Stimulated activated CD4-positive, alpha-beta T cell treated with anti-CD3 and anti-CD28 coated beads, Interleukin-4, amount 100 ng/mL, for 1 hour (primary cell): ENCODE results near the gene ZMIZ2.
"Not testable (repeated sequence)": the region's sequence is repeated elsewhere in the genome, so short reads cannot be mapped to it uniquely, and the experiment has no call there.

Experiments used
- DNase-seq: peaks from one replicate; pipeline ENCODE4 v3.0.0-alpha.2; 2020

Gene ZMIZ2

DNA sequence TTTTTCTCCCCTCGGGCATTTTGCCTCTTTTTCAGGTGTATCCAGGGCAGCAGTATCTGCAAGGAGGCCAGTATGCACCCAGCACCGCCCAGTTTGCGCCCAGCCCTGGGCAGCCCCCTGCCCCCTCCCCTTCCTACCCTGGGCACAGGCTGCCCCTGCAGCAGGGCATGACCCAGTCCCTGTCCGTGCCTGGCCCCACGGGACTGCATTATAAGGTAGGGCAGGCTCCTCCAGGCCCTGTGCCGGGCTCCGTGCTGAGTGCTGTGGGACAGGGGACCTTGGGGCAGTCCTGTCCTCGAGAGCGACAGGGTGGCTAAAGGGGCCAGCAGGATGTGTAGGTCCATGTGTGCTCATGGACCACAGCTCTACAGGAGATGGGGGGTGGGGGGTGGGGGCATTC, 10.6 kb downstream of the ZMIZ2 start:
- DNase-seq = no peak

DNA sequence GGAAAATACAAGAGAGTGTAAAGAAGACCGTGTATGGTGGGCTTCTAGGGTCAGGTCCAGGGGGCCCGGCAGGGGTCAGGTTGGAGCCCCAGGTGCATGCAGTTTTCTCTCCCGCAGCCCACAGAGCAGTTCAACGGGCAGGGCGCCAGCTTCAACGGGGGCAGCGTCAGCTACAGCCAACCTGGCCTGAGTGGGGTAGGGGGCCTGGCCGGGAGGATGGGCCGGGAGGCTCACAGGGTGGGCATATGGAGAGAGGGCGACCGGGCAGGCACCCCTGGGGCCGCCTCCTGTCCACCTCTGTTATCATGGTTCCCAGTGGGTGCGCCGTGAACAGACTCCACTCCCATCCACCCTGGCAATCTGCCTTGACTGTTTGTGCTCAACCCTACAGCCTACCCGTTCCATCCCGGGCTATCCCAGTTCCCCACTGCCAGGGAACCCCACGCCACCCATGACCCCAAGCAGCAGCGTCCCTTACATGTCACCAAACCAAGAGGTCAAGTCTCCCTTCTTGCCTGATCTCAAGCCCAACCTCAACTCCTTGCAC, 11.5 kb downstream of the ZMIZ2 start:
- DNase-seq = no peak

DNA sequence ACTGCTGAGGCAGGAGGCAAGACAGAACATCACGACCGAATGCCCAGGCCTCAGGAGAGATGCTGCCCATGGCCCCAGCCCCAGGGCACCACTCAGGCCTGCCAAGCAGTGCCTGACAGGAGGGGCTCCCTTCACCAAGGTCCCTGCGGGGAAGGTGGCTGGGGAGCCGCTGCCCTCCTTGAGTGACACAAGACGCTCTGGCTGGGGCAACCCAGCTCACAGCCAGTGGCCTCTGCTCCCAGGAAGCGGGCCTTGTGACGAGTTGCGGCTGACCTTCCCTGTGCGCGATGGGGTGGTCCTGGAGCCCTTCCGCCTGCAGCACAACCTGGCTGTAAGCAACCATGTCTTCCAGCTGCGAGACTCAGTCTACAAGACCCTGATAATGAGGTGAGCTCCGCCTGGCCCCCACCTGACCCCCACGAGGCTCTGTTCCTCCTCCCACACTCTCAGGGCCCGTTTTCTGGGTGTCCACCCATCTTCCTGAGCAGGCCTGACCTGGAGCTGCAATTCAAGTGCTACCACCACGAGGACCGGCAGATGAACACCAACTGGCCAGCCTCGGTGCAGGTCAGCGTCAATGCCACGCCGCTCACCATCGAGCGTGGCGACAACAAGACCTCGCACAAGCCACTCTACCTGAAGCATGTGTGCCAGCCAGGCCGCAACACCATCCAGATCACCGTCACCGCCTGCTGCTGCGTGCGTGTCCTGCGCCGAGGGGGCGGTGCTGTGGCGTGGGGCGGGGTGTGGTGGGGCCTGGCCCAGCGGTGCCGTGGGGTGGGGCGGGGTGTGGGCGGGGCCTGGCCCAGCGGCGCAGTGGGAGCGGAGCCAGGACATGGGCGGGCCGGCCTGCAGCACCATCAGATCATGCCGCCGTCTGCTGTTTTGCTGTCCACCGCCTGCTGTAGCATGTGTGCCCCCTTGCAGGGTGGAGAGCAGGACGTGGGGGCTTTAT, 12.8 kb downstream of the ZMIZ2 start:
- DNase-seq = no peak

DNA sequence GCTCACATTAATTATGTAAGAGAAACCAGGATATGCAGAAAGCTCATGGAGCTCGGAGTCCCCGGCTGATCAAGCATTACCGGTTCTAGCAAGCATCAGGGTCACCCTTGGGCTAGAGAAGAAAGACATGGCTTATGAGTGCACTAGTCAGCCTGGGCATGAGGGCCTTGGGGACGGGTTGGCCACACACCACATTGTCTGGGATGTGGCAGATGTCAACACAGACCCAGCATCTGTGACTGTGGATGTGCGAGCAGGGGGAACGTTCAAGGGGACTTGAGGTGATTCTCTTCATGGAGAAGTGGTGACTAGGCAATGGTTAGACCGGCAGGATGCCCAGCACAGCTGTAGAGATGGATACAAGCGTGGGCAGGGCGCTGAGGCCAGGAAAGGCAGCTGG, 13.7 kb downstream of the ZMIZ2 start:
- no peak for DNase-seq

DNA sequence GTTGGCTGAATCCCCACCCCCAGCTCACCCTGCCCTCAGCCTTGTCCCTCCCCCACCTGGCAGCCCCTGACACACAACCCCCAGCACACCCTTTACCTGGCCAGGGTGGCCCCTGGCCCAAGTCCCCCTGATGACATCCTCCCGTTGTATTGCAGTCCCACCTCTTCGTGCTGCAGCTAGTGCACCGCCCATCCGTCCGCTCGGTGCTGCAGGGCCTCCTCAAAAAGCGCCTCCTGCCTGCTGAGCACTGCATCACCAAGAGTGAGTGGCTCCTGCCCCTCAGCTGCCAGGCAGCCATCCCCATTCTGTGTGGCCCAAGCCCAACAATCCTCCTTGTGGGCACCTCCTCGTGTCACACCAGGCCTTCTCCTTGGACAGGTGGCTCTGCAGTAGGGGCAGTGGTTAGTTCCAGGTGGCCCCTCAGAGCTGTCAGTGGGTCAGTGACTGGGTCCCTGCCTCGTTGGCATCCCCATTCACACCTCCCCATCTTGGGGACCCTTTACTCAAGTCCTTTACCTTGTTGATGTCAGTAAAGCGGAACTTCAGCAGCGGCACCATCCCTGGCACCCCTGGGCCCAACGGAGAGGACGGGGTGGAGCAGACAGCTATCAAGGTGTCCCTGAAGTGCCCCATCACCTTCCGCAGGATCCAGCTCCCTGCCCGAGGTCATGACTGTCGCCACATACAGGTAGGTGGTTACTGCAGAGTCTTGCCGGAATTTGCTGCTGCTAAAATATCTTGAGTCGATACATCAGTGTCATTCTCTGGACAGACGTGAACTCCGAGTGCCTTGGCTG, 14.3 kb downstream of the ZMIZ2 start:
- no peak for DNase-seq

DNA sequence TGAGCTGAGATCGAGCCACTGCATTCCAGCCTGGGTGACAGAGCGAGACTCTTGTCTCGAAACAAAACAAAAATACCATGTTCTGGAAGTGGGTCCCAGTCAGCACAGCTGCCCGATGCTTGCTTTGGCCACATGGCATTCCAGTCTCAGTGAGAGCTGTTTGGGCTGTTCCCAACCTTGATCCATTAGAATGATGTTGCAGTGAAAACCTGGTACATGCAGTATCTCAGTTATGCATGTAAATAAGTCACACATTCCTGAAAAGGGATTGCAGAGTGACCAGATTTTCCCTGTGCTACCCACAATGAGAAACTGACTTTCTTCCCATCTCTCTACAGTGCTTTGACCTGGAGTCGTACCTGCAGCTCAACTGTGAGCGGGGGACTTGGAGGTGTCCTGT, 15.4 kb downstream of the ZMIZ2 start:
- DNase-seq = no peak

DNA sequence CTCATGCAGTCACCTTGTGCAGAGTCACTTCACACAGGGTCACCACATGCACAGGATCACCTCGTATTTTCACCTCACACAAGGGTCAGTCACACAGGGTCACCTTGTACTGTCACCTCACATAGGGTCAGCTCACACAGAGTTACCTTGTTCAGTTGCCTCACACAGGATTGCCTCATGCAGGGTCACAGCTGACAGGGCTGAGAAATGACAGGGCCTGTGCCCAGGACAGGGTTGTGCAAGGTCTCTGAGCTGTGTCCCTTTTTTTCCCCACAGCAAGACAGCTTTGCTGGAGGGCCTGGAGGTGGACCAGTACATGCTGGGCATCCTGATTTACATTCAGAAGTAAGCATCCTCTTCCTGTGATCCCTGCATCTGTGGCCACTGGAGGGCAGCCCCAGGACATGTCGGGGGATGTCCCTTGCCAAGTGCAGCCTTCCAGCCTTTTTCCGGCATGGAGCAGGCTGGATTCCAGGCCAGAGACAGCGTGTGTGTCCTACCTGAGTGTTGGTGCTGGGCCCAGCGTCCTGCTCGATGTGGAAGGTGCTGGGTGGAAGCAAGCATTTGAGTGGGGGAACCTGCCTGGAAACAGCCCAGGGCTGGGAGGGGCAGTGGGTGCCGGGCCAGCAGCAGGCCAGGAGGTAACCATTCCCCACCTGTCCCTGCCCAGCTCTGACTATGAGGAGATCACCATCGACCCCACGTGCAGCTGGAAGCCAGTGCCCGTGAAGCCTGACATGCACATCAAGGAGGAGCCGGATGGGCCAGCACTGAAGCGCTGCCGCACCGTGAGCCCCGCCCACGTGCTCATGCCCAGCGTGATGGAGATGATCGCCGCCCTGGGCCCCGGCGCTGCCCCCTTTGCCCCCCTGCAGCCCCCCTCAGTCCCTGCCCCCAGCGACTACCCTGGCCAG, 16.3 kb downstream of the ZMIZ2 start:
- no peak for DNase-seq

DNA sequence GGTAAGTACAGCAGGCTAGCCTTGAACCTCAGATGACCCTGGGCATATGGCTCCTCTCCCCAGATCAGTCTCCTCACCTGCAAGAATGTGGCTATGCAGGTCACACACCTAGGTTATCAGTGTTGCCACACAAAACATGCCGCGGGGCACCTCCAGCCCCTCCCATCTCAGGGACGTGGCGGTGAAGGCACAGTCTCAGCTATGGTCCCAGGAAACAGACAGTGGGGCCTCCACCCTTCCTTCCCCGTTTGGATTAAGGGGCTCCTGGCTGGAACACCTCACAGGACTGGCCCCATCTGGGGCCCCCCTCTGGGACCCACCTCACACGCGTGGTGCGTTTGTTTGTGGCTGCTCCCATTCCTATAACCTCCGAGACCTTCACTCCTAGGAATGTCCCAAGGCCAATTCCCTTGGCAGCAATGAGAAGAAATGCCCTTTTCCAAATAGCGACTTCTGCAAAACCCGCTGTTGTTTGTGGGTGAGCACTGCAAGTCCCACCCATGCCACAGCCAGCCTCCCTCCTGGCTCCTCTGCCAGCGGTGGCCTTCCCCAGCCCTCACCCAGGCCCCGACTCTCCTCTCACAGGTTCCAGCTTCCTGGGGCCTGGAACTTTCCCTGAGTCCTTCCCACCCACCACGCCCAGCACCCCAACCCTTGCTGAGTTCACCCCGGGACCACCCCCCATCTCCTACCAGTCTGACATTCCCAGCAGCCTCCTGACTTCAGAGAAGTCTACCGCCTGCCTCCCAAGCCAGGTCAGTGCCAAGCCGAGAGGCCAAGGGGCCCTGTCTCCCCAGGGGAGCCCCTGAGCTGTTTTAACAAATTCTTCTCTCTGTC, 17.1 kb downstream of the ZMIZ2 start:
- no peak for DNase-seq

DNA sequence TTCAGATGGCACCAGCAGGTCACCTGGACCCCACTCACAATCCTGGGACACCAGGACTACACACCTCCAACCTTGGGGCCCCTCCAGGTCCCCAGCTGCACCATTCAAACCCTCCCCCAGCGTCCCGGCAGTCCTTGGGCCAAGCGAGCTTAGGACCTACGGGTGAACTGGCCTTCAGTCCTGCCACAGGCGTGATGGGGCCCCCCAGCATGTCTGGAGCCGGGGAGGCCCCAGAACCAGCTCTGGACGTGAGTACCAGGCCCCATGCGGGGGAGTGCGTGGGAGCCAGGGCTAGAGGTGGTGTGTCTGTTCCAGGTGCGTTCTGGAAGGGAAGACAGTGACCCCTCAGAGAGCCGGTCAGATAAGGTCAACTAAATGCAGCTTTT, 17.8 kb downstream of the ZMIZ2 start:
- DNase-seq = no peak

DNA sequence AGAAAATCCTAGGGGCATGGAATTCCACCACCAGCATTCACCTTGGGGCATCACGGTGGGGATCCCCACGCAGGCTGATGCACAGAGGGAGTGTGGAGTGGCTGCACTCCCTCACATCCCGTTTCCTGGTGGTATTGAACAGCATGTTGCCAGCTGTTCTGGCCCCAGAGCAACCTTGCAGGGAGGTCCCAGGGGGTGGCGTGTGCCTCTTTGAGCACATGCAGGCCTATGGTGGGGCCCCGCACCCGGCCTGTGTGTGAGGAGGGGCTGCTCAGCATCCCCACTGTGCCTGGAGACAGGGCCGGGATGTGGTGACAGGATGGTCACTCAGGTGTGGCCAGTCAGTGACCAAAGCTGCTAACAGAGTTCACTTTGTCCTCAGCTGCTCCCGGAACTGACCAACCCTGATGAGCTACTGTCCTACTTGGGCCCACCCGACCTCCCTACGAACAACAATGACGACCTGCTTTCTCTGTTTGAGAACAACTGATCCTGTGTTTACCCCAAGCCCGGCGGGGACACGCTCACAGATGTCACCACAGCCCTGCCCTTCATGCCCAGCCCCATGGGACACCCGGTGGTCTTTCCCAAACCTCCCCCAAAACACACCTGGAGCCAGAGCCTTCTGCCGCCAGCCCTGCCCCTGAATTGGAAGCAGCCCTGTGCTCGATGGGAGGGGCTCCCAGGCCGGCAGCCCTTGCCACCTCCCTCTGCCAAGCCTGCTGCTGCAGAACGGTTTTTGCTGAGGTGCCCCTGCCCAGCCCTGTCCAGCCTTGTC, 18.7 kb downstream of the ZMIZ2 start:
- no peak for DNase-seq

DNA sequence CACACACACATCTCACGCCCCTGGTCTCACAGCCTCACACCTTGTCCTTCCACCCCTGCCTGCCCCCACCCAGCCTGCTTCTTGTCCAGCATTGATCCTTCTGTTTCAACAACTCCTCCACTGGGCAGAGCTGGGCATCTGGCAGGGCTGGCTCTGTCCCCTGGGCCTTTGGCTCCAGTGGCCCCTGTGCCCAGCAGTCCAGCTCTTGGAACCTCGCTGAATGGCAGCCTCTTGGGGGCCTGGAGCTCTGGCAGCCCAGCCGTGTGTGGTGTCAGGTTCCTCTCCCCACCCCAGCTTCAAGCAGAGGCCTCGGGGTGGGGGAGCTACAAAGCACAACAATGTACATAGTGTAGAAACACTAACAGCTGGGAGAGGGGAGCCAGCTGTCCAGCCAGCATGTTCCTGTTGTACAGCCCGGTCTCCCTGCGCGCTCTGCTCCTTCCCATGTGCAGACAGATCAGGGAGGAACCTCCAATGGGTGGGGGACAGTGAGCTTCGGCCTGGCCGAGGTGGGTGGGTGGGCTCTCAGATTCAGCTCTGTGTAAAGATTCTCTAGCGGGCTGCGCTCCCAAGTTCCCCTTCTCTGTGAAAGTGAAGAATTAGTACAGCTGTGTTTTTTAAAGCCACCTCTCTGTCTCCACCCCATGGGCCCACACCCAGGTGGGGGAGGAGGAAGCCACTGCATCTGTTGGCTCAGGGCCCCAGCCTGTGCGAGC, 19.4 kb downstream of the ZMIZ2 start:
- no peak for DNase-seq

DNA sequence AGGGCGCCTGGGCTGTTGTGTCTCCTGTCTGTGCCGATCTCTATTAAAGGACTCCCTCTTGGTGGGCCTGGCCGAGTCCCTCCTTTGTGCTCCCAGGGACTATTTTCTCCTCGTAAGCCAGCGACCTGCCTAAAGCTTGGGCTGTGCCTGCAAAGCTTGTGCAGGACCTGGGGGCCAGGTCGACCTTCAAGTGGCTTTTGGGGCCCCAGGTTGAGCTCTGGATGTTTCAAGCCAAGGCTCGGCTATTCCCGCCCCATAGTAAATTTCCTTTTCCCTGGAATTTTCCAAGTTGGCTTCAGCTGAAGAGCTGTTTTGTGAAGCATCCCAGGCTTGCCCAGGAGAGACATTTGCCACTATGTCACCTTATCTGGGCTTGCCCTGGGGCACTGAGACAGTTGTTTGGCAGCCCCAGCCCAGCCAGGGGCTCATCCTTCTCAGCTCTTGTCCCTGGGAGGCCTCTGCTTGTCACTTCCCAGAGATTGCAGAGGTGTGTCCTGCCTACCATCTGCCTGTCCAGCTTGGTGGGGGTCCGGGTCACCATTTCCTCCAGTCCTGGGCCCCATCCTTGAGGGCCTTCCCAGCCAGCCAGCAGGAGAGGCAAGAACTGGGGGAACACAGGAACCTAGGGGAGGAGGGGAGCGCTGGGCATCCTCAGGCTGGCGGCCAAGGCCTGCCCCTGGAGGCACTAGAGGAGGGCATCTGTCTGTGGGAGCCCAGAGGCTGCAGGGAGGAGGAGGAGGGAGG, 20.2 kb downstream of the ZMIZ2 start:
- DNase-seq = no peak

DNA sequence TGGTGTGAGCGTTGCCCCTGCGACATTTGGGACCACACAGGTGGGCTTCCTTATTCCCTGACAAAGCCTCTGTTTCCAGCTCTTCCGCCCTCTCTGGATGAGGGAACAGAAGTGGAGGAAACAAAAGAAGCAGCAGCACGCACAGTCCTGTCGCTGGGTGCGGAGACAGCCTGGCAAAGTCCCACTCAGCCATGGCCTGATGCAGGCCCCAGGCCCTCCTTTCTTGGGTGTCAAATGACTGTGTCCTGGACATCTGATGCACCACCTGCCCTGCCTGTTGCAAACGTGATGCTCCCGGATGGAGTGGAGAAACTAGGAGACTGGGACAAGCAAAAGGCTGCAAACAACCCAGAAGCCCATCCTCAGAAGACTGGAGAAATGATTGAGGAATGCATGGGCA, 20.7 kb downstream of the ZMIZ2 start:
- DNase-seq = no peak

DNA sequence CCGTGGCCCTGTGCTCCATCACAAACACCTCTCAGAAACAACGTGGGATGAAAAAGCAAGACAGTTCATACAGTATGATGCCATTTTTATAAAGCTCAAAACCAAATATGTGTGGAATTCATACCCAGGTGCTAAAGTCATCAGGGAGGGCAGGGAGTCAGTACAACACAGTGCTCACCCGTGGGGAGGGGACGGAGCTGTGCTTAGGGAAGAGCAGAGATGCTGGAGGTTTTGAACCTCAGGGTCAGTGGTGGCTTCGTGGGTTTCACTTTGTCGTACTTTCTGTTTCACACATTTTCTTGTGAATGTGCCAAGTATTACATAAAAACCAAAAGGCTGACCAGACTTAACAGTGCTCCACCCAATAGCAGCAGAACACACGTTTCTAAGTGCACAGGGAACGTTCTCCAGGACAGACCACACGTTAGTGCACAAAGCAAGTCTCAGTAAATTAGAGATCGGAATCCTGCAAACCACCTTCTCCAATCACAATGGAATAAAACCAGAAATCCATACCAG, 21.2 kb downstream of the ZMIZ2 start:
- DNase-seq = no peak

DNA sequence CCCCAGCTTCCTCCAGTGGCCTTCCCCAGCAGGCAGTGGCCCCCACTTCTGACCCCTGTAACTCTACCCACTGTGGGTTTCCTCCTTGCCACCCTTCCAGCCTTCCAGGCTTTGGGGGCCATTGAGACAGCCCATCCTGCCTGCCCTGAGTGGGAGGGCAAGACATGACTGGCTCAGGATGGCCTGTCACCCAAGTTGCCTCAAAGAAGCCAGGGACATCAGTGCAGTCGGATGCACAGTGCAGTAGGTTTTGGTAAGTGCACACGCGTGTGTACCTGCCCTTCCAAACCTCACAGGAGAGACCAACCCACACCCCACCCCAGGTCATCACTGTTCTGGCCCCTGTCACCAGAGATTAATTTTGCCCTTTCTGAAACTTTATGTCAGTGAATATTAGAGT, 22.7 kb downstream of the ZMIZ2 start:
- no peak for DNase-seq

DNA sequence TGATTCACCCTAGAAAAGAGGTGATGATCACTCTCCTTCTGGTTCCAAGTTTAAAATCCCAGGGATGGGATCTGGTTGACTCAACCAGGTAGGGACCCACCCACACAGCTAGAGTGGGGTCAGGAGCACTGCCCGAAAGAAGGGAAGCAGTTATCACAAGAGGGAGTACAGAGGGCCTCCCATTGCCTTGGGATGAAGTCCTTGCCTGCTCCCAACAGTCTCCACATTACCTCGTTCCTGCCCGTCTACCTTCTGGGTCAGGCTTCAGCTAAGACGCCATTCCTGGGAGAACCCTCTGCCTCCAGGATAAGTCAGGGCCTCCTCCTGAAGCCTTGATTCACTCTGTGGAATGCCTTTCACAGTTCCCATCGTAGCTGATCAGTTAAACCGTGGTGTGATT, 23.8 kb downstream of the ZMIZ2 start:
- no peak for DNase-seq

DNA sequence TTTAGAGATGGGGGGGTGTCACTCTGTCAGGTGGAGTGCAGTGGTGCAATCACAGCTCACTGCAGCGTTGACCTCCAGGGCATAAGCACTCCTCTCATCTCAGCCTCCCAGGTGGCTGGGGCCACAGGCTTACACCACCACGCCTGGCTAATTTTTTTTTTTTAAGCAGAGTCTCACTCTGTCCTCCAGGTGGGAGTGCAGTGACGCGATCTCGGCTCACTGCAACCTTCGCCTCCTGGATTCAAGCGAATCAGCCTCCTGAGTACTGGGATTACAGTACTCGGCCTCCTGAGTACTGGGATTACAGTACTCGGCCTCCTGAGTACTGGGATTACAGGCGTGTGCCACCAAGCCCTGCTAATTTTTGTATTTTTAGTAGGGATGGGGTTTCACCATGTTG, 24.2 kb downstream of the ZMIZ2 start:
- DNase-seq = no peak

DNA sequence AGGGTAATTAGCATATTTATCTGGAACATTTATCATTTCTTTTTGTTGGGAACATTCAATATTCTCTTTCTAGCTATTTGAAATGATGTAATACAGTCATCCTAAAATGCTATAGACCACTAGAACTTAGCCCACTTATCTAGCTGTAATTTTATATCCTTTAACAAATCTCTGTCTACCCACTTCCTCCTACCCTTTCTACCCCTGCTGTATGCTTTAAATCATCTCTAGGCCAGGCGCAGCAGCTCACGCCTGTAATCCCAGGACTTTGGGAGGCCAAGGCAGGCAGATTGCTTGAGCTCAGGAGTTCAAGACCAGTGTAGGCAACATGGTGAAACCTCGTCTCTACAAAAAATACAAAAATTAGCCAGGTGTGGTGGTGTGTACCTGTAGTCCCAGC, 25.8 kb downstream of the ZMIZ2 start:
- not testable (repeated sequence) for DNase-seq

DNA sequence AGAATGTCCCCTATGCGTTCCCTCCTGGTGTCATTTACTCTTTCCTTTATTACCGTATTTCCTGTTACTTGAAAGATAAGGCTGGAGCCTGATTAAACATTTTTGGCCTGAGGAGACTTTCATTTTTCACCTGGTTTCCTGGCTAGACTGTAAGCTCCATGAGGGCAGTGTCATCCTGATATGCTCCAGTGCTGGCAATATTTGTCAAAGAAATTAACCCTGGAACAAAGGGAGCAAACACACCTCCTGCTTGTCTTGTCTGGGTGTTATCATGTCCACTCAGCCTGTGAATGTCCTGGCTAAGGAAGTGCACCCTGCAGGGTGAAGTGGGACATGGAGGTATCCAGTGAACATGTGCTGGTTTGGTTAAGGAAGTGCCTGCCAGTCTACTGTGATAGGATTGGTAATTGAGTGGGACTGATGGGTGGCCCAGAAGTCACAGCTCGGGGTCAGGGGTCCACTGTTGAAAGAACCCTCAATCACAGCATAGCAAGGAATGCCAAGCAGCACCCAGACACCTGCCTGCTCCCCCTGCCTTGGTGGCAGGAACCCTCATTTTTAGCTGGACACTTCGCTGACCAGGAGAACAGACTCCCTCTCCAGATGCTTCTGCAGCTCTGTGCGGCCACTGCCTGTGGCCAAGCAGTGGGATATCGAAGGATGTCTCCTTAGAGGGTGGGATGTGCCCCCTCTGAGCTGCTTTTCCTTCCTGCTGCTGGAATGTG, 26.9 kb downstream of the ZMIZ2 start:
- no peak for DNase-seq
